ENCODE measurements around the gene FAM204A. TPM values are rescaled to one million over a fixed set of nuclear protein-coding genes. Genes with fewer than 3 reads are reported as not detected.

The FAM204A gene
- total RNA-seq, 1 donor from 2014 or later = 71.8 TPM

- intact Hi-C loops (cut with micrococcal nuclease) = no loop called here
- Mint-ChIP-seq H3K36me3 (ENCODE audit: low read depth) (no peaks in the 10 kb centered on the region), H3K27ac (no peak overlapping the region), H3K4me3 (no peak overlapping the region), H3K9me3 (no peaks in the 10 kb centered on the region), H3K27me3 (peaks cover 24% of the 10 kb centered on the region), H3K4me1 (no peaks in the 10 kb centered on the region)
- no peak for DNase-seq
- TF ChIP-seq, protein P1, sequence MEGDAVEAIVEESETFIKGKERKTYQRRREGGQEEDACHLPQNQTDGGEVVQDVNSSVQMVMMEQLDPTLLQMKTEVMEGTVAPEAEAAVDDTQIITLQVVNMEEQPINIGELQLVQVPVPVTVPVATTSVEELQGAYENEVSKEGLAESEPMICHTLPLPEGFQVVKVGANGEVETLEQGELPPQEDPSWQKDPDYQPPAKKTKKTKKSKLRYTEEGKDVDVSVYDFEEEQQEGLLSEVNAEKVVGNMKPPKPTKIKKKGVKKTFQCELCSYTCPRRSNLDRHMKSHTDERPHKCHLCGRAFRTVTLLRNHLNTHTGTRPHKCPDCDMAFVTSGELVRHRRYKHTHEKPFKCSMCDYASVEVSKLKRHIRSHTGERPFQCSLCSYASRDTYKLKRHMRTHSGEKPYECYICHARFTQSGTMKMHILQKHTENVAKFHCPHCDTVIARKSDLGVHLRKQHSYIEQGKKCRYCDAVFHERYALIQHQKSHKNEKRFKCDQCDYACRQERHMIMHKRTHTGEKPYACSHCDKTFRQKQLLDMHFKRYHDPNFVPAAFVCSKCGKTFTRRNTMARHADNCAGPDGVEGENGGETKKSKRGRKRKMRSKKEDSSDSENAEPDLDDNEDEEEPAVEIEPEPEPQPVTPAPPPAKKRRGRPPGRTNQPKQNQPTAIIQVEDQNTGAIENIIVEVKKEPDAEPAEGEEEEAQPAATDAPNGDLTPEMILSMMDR (IDR thresholded peaks at IDR 0.05) = no peak
- ChIA-PET CTCF (no interaction called here), POLR2A (no interaction called here)
- ATAC-seq (ENCODE audit: low read depth) = no peak
These were observed 69.9 kb downstream of the FAM204A start for GRCh38 chr10:118272149-118272721.

DNA sequence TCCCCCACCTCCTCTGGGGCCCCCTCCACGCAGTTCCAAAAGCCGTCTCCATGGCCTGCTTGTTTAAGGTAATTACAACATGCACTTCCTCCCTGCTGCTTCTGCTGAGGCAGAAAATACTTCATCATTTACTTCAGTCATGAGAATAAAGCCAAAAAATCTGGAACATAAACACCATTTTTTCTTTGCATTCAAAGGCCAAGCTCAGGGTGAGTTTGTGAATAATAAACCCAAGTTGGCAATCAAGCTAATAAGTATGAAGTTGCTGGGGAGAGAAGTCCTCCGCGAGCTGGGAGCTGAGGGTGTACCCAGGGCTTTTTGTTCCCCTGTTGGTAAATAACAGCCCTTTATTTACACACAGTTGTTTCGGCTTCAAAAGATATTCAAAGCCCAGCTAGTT lies 70.5 kb downstream of the FAM204A start:
- ATAC-seq (ENCODE audit: low read depth) = no peak

DNA sequence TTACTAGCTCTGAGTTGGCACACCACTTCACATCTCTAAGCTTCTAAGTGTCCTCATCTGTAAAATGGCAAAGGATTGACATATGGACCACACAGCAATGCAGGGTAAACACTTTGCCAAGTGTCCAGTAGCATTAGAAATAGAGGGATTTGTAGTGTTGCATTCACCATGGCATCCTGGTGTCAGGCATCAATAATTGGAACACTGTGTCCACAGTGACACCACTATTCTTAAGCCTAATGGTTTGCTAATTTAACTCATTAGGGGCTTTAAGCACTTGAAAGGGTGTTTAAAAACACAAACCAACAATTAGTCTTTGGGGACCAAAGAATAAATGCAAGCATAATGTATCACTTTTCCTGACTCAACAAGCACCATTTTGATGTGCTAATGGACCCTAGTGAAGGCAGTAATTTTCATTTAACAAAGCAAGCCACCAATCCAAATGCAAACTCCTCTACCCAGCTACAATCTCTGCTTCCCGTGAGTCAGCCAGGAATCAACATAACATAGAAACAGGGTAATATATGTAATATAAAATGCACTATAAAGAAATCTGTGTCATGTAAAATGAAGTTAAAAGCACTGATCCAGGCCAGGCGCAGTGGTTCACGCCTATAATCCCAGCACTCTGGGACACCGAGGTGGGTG lies 75.9 kb downstream of the FAM204A start:
- H3K9me3 Mint-ChIP-seq = no peaks in the 10 kb centered on the region
- ChIA-PET CTCF (interaction anchor here (1.1 kb wide), 1 partner anchor 337 kb away, joined by 3 read pairs; no protein-coding TSS in a partner anchor), POLR2A (no interaction called here)
- H3K27me3 Mint-ChIP-seq = peaks cover 43% of the 10 kb centered on the region
- H3K4me1 Mint-ChIP-seq = no peaks in the 10 kb centered on the region
- H3K36me3 Mint-ChIP-seq (ENCODE audit: low read depth) = no peaks in the 10 kb centered on the region
- no peak overlapping the region for H3K4me3 Mint-ChIP-seq
- DNase-seq = no peak
- TF ChIP-seq, protein P1 (IDR thresholded peaks at IDR 0.05) = no peak
- intact Hi-C loops (cut with micrococcal nuclease) = no loop called here
- ATAC-seq (ENCODE audit: low read depth) = no peak
- H3K27ac Mint-ChIP-seq = no peak overlapping the region

More for the DNA sequence above, 70.5 kb downstream of the FAM204A start:
- ChIA-PET POLR2A (no interaction called here), CTCF (no interaction called here)
- no peak for DNase-seq
- Mint-ChIP-seq H3K9me3 (no peaks in the 10 kb centered on the region), H3K36me3 (ENCODE audit: low read depth) (no peaks in the 10 kb centered on the region), H3K27me3 (peaks cover 26% of the 10 kb centered on the region), H3K4me1 (no peaks in the 10 kb centered on the region), H3K4me3 (no peak overlapping the region), H3K27ac (no peak overlapping the region)
- TF ChIP-seq, protein P1 (IDR thresholded peaks at IDR 0.05) = no peak
- intact Hi-C loops (cut with micrococcal nuclease) = no loop called here

- DNase-seq = no peak
- intact Hi-C loops (cut with micrococcal nuclease) = no loop called here
- Mint-ChIP-seq H3K4me3 (no peak overlapping the region), H3K36me3 (ENCODE audit: low read depth) (no peaks in the 10 kb centered on the region), H3K27ac (no peak overlapping the region), H3K27me3 (peaks cover 42% of the 10 kb centered on the region), H3K4me1 (no peaks in the 10 kb centered on the region), H3K9me3 (no peaks in the 10 kb centered on the region)
- CTCF ChIA-PET = no interaction called here
- POLR2A ChIA-PET = no interaction called here
- TF ChIP-seq, protein P1 (IDR thresholded peaks at IDR 0.05) = no peak
- ATAC-seq (ENCODE audit: low read depth) = no peak
These were observed 77.2 kb downstream of the FAM204A start for GRCh38 chr10:118264838-118265470.

- ChIA-PET POLR2A (interaction anchor here (0.7 kb wide), 1 partner anchor 572 kb away, joined by 5 read pairs; no protein-coding TSS in a partner anchor), CTCF (no interaction called here)
- no peak for DNase-seq
- no peak for ATAC-seq (ENCODE audit: low read depth)
- Mint-ChIP-seq H3K9me3 (no peaks in the 10 kb centered on the region), H3K4me1 (no peaks in the 10 kb centered on the region), H3K4me3 (no peak overlapping the region), H3K36me3 (ENCODE audit: low read depth) (no peaks in the 10 kb centered on the region), H3K27ac (no peak overlapping the region), H3K27me3 (peaks cover 43% of the 10 kb centered on the region)
- intact Hi-C loops (cut with micrococcal nuclease) = no loop called here
- TF ChIP-seq, protein P1 (IDR thresholded peaks at IDR 0.05) = no peak
These were observed 77.9 kb downstream of the FAM204A start for GRCh38 chr10:118264252-118264651.

Data from activated B cell treated with CpG ODN at 0.5 μM for 24 hours (primary cell).